Measurements from ENCODE around the gene LALBA.

The LALBA gene

GRCh38 chr12:48569946-48570345, at the start of gene LALBA:
TSS of gene LALBA (minus strand) at chr12:48570046. CDS start at chr12:48570020, 26 bp downstream.
- DNase-seq (ENCODE audit: low read depth) = no peak
- TF ChIP-seq CTCF (IDR thresholded peaks at IDR 0.05; ENCODE audit: control insufficient read depth, insufficient read depth, low read depth, low read length, missing control alignments) = no peak

GRCh38 chr12:48618541-48618940, 48.7 kb upstream of the LALBA start:
- no peak overlapping the region for H3K4me3 ChIP-seq (ENCODE audit: control insufficient read depth, low read depth, low read length)
- DNase-seq (ENCODE audit: low read depth) = peak; percentile 29
- TF ChIP-seq CTCF (IDR thresholded peaks at IDR 0.05; ENCODE audit: control insufficient read depth, insufficient read depth, low read depth, low read length, missing control alignments) = peak; percentile 99

More at GRCh38 chr12:48569946-48570345, at the start of gene LALBA:
- no peak within 1 kb of the TSS for H3K4me3 ChIP-seq (ENCODE audit: control insufficient read depth, low read depth, low read length)

GRCh38 chr12:48615681-48616080, 45.8 kb upstream of the LALBA start:
- no peak for DNase-seq (ENCODE audit: low read depth)
- TF ChIP-seq CTCF (IDR thresholded peaks at IDR 0.05; ENCODE audit: control insufficient read depth, insufficient read depth, low read depth, low read length, missing control alignments) = no peak
- H3K4me3 ChIP-seq (ENCODE audit: control insufficient read depth, low read depth, low read length) = no peak overlapping the region

GRCh38 chr12:48613321-48613720, 43.5 kb upstream of the LALBA start:
- DNase-seq (ENCODE audit: low read depth) = no peak
- no peak overlapping the region for H3K4me3 ChIP-seq (ENCODE audit: control insufficient read depth, low read depth, low read length)
- no peak for TF ChIP-seq CTCF (IDR thresholded peaks at IDR 0.05; ENCODE audit: control insufficient read depth, insufficient read depth, low read depth, low read length, missing control alignments)

- TF ChIP-seq CTCF (IDR thresholded peaks at IDR 0.05; ENCODE audit: control insufficient read depth, insufficient read depth, low read depth, low read length, missing control alignments) = no peak
- DNase-seq (ENCODE audit: low read depth) = no peak
- no peak overlapping the region for H3K4me3 ChIP-seq (ENCODE audit: control insufficient read depth, low read depth, low read length)
These were observed 32.5 kb upstream of the LALBA start for GRCh38 chr12:48602192-48602989.

- TF ChIP-seq CTCF (IDR thresholded peaks at IDR 0.05; ENCODE audit: control insufficient read depth, insufficient read depth, low read depth, low read length, missing control alignments) = no peak
- DNase-seq (ENCODE audit: low read depth) = no peak
- no peak overlapping the region for H3K4me3 ChIP-seq (ENCODE audit: control insufficient read depth, low read depth, low read length)
These were observed 31.3 kb upstream of the LALBA start for GRCh38 chr12:48601013-48601756.

All from AG09309 (cell line).